GM18505 (cell line): ENCODE measurements around the gene CGREF1.
"Not testable (repeated sequence)": the region's sequence is repeated elsewhere in the genome, so short reads cannot be mapped to it uniquely, and the experiment has no call there.

ENCODE experiments used
- ATAC-seq: cut with Tn5 transposase; IDR thresholded peaks from one replicate; pipeline ENCODE4 v1.9.1; 2021; ENCODE audit not compliant: unreplicated experiment
- POLR2A ChIP-seq: IDR thresholded peaks from 4 replicates; pipeline ENCODE4 v1.6.1; 2011; ENCODE audit warnings: borderline replicate concordance; ENCODE audit not compliant: insufficient read depth, insufficient read length; ENCODE audit errors: extremely low read depth

The CGREF1 gene

DNA sequence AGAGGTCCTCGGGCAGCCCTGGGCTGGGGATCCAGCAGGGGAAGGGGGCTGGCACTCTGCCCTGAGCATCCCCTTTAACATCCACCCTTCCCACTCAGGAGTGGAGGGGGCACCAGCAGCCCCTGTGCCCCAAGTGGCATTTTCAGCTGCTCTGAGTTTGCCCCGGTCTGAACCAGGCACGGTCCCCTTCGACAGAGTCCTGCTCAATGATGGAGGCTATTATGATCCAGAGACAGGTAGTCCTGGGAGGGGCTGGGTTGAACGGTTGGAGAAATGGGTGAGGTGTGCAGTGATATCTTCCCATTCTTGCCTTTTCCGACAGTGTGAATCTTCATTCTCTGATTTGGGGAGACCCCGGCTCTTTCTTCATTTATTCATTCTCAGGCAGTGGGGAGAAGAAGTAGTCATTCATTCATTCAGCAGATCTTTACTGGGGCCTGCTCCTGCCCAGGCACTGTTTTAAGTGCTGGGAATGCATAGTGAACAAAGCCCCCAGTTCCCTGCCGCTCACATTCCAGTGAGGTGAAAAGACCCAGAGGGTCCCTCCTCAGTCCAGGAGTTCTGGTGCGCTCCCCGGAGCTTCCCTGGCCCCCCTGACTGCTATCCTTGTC is 33.8 kb downstream of the CGREF1 start:
- no peak for TF ChIP-seq POLR2A
- ATAC-seq = no peak

DNA sequence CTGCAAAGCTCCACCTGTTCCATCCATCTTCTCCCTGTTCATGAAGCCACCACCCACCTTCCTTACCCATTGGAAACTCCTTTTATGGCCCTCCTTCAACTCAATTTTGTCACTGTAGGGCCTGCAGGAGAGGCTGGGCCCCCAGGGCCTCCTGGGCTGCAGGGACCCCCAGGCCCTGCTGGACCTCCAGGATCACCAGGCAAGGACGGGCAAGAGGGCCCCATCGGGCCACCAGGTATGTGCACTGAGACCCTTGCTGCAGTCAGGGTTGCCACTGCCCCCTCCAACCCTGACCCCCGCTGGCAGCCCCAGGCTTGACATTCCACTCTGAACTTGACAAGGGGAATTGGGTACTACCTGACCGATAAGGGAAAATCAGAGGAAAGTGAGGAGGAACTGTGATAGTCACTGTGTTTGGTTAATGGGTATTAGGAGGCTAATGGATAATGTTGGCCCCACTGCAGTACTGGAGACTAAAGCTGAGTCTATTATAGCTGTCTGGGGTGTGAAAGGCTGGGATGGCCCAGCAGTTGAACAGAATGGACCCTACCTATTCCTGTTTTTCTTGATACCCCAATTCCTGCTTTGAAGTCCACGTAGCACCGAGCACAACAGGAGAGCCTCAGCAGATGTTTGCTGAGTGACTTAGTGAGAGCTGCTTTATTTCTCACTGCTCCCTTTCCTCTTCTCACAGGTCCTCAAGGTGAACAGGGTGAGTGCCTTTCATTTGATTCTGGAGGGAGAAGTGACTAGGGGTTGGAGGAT is 34.4 kb downstream of the CGREF1 start:
- no peak for TF ChIP-seq POLR2A
- no peak for ATAC-seq

DNA sequence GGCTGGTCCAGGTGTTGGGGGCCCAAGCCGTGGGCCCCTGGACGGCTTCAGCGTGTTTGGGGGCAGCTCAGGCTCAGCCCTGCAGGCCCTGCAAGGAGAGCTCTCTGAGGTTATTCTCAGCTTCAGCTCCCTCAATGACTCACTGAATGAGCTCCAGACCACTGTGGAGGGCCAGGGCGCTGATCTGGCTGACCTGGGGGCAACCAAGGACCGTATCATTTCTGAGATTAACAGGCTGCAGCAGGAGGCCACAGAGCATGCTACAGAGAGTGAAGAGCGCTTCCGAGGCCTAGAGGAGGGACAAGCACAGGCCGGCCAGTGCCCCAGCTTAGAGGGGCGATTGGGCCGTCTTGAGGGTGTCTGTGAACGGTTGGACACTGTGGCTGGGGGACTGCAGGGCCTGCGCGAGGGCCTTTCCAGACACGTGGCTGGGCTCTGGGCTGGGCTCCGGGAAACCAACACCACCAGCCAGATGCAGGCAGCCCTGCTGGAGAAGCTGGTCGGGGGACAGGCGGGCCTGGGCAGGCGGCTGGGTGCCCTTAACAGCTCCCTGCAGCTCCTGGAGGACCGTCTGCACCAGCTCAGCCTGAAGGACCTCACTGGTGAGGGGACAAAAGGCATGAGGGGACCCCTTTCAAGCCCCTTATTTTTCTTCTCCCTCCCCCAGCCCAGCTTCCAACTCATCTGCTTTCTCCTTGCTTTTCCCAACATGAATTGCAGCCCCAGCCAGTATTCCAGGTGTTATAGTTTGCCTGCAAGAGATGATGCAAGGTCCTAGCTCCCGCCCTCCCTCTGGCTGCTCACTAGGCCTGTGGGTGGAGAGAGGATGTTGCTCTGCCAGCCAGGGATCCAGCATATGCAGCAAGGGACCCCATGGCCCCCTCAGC is 35.3 kb downstream of the CGREF1 start:
- ATAC-seq = no peak
- TF ChIP-seq POLR2A = no peak

DNA sequence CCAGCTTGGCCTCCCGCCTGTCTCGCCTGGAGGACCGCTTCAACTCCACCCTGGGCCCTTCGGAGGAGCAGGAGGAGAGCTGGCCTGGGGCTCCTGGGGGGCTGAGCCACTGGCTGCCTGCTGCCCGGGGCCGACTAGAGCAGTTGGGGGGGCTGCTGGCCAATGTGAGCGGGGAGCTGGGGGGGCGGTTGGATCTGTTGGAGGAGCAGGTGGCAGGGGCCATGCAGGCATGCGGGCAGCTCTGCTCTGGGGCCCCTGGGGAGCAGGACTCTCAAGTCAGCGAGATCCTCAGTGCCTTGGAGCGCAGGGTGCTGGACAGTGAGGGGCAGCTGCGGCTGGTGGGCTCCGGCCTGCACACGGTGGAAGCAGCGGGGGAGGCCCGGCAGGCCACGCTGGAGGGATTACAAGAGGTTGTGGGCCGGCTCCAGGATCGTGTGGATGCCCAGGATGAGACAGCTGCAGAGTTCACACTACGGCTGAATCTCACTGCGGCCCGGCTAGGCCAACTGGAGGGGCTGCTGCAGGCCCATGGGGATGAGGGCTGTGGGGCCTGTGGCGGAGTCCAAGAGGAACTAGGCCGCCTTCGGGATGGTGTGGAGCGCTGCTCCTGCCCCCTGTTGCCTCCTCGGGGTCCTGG is 36.0 kb downstream of the CGREF1 start:
- TF ChIP-seq POLR2A = no peak
- no peak for ATAC-seq

DNA sequence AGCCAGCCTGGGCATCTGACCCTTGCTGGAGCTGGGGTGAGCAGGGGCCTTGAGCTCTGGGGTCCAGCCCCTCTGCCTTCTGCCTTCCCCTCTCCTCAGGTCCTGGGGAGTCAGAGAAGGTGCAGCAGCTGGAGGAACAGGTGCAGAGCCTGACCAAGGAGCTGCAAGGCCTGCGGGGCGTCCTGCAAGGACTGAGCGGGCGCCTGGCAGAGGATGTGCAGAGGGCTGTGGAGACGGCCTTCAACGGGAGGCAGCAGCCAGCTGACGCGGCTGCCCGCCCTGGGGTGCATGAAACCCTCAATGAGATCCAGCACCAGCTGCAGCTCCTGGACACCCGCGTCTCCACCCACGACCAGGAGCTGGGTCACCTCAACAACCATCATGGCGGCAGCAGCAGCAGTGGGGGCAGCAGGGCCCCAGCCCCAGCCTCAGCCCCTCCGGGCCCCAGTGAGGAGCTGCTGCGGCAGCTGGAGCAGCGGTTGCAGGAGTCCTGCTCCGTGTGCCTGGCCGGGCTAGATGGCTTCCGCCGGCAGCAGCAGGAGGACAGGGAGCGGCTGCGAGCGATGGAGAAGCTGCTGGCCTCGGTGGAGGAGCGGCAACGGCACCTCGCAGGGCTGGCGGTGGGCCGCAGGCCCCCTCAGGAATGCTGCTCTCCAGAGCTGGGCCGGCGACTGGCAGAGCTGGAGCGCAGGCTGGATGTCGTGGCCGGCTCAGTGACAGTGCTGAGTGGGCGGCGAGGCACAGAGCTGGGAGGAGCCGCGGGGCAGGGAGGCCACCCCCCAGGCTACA is 36.8 kb downstream of the CGREF1 start:
- ATAC-seq = no peak
- no peak for TF ChIP-seq POLR2A

DNA sequence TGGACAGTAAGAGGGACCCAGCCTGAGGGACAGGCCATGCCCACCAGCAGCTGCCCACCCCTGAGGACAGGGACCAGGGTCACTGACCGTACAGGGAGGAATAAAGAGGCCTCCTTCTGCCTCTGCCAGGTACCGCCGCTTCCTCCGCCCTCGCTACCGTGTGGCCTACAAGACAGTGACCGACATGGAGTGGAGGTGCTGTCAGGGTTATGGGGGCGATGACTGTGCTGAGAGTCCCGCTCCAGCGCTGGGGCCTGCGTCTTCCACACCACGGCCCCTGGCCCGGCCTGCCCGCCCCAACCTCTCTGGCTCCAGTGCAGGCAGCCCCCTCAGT is 38.4 kb downstream of the CGREF1 start:
- no peak for TF ChIP-seq POLR2A
- ATAC-seq = no peak

DNA sequence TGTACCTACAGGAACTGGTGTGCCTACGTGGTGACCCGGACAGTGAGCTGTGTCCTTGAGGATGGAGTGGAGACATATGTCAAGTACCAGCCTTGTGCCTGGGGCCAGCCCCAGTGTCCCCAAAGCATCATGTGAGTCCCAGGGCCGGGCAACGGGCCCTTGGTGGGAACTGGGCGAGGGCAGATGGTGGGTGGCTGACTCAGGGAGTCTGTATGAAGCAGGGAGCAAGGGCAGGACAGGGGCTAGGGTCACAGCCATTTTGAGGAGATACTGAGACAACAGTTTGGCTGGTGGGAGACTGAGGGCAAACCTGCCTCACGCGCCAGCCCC is 38.8 kb downstream of the CGREF1 start:
- ATAC-seq = no peak
- TF ChIP-seq POLR2A = no peak

DNA sequence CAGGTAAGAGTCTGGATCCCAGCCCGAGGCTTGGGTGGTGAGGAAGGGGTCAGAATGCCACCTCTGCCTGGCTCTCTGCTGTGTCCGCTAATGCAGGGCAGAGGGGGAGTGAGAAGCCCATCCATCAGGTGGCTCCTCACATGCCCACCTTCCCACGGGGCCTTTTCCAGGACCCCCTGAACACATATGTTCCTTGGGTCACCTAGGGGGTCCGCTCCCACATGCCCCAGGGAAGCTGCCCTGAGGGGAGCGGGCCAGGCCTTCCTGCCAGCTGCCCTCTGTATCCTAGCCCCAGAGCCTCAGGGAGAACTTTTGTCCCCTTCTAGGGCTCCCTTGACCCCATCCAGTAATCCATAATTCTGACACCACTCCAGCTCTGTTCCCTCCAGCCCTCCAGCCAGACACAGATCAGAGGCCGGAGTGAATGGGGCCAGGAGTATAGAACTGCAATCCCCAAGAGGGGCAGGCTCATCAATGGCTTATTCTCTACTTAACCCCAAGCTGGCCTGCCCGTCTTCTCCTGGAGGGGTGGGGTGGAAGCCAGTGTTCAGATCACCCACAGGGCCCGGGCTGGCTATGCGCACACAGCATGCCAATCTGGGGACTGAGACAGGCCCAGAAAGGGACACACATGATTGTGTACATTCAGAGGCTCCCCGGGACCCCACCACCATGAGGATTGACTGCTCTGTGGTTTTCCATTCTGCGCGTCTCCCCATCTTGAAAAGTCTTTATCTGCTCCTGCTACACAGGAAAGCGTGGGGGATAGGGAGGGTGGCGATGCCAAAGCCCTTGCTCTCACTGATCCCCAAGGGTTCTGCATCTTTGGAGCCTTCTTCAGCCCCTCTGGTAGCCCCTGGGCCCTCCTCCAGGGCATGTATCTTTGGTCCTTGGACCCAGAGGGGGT is 39.4 kb downstream of the CGREF1 start:
- ATAC-seq = no peak
- TF ChIP-seq POLR2A = no peak

DNA sequence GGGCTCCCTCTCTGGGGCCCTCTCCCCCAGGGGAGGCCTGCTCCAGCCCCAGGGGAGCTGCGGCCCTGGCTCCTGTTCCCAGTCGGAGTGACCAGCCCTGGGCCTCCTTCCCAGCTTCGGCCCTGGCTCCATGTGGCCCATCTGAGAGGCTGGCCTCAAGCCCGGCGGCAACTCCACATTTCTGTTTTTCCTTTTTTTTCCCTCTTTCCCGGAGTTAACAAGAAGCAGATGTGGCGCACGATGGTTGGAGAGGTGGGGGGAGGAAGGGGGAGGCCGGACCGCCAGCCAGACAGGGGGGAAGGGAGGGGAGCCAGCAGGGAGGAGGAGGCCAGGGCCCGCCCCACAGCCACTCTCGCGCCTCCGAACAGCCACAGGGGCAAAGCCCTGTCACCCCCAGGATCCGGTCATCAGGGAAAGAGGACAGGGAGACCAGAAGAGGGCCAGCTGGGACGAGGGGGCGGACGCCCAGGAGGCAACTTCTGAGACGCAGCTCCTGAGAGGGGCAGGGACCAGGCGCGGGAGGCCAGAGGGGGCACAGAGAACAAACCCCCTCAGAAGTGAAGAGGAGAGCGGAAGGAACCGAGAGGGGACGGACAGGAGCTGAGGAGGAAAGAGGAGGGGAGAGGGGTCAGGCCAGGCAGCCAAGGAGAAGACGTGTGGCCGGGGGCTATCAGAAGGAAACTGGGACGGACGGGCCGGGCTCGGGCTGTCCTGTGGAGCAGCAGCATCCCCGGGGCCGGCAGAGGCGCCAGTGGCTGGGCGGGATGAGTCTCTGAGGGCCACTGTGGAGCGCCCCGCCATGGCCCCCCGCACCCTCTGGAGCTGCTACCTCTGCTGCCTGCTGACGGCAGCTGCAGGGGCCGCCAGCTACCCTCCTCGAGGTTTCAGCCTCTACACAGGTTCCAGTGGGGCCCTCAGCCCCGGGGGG is 40.4 kb downstream of the CGREF1 start, which contains the start of gene EMILIN1:
TSS of gene EMILIN1 (plus strand) at position 349 of the 928 bp plus-strand sequence. CDS start at position 800, 451 bp downstream.
- no peak for ATAC-seq
- TF ChIP-seq POLR2A = no peak

DNA sequence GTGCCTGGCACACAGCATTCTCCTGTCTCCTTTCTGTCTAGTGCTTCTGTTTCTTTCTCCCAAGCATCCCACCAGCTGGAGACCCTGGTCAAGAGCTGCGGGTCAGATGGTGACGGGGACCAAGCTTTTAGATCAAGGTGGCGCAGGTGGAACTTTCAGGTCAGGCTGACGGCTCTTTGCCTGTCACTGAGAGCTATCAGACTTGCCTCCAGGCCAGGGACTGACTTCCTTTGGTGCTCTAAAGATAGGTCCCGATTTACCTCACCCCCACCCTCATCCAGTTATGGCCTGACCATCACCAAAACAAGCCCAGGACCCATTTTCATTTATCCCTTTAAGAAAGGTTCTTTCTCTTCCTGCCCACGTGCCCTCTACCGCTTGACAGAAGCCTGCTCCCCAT is 41.7 kb downstream of the CGREF1 start:
- ATAC-seq = no peak
- TF ChIP-seq POLR2A = no peak

DNA sequence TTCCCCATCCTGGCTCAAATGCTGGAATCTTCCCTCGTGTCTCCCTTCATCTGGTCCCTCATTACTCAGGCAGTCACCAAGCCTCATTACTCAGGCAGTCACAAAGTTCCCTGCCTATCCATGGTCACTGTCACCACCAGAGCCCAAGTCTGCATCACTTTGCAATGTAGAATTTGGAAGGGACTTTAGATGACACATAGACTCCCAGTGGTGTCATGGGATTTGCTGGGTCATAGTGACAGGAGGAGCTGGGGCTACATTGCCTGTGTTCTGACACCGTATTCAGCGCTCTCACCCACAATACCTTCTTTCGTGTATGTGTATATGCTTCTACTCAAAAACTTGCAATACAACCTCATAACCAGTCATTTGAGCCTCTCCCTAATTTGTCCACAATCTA is 42.6 kb downstream of the CGREF1 start:
- no peak for ATAC-seq
- TF ChIP-seq POLR2A = no peak

DNA sequence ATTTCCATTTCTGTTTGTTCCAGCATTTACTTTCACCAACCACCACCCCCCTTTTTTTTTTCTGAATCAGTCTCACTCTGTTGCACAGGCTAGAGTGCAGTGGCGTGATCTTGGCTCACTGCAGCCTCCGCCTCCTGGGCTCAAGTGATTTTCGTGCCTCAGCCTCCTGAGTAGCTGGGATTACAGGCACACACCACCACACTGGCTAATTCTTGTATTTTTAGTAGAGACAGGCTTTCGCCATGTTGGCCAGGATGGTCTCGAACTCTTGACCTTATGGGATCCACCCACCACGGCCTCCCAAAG is 43.4 kb downstream of the CGREF1 start:
- not testable (repeated sequence) for ATAC-seq
